ENCODE data around the gene GRAMD1B. TPM values are rescaled to one million over a fixed set of nuclear protein-coding genes. Genes with fewer than 3 reads are reported as not detected.
"Not testable (repeated sequence)": the region's sequence is repeated elsewhere in the genome, so short reads cannot be mapped to it uniquely, and the experiment has no call there.

GRAMD1B gene
- total RNA-seq, 2 experiments from 2014 or later: 16.1 to 21.8 TPM

DNA sequence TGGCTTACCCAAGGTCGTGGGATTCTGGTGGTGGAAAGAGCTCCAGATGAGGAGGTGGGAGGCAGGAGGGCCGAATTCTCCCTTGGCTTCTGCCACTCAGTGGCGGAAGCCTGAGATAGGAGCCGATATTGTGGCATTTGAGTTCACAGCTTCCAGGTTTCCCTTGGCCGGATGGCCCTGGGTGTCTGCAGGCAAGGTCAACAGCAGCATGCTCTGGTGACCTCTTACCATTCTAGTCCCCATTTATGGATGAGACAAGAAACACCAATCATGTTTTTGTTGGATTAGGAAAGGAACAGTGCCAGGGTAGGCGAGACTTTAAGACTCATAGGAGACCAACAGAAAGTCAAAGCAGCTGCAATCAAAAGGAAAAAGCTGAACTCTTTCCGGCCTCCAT is 89.7 kb downstream of the GRAMD1B start:
- no peaks in the 10 kb centered on the region for H3K27me3 ChIP-seq (ENCODE audit: control insufficient read depth in 1 of 2, insufficient read depth in 2 of 2, low read length in 2 of 2)
- CTCF ChIA-PET: interaction anchor here (0.6 to 1.1 kb wide), 2 partner anchors 9 to 61 kb away, joined by 3 read pairs; no protein-coding TSS in a partner anchor
- Mint-ChIP-seq H3K4me1 (ENCODE audit: low read depth) (peaks cover 13% of the 10 kb centered on the region), H3K4me3 (no peak overlapping the region), H3K27me3 (no peaks in the 10 kb centered on the region), H3K27ac (no peak overlapping the region), H3K9me3 (no peaks in the 10 kb centered on the region), H3K36me3 (ENCODE audit: low read depth) (no peaks in the 10 kb centered on the region)
- intact Hi-C loops (cut with DNase I, micrococcal nuclease): no loop called here
- H3K36me3 ChIP-seq (ENCODE audit: insufficient read depth, low read length): no peaks in the 10 kb centered on the region
- no peak overlapping the region for H3K27ac ChIP-seq (ENCODE audit: low read depth in 1 of 2, low read length in 2 of 2)
- H3K4me1 ChIP-seq (ENCODE audit: insufficient read depth, low read length): peaks cover 10% of the 10 kb centered on the region
- DNase-seq: no peak
- no peak for ATAC-seq (ENCODE audit: poor library complexity)
- POLR2A ChIA-PET: no interaction called here
- TF ChIP-seq, protein P1, sequence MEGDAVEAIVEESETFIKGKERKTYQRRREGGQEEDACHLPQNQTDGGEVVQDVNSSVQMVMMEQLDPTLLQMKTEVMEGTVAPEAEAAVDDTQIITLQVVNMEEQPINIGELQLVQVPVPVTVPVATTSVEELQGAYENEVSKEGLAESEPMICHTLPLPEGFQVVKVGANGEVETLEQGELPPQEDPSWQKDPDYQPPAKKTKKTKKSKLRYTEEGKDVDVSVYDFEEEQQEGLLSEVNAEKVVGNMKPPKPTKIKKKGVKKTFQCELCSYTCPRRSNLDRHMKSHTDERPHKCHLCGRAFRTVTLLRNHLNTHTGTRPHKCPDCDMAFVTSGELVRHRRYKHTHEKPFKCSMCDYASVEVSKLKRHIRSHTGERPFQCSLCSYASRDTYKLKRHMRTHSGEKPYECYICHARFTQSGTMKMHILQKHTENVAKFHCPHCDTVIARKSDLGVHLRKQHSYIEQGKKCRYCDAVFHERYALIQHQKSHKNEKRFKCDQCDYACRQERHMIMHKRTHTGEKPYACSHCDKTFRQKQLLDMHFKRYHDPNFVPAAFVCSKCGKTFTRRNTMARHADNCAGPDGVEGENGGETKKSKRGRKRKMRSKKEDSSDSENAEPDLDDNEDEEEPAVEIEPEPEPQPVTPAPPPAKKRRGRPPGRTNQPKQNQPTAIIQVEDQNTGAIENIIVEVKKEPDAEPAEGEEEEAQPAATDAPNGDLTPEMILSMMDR (IDR thresholded peaks at IDR 0.05): no peak
- H3K4me3 ChIP-seq (ENCODE audit: low read length): no peak overlapping the region
- H3K9me3 ChIP-seq (ENCODE audit: control insufficient read depth in 1 of 2, insufficient read depth in 1 of 2, low read length in 2 of 2): peaks cover 3 to 16% of the 10 kb centered on the region in 2 experiments

DNA sequence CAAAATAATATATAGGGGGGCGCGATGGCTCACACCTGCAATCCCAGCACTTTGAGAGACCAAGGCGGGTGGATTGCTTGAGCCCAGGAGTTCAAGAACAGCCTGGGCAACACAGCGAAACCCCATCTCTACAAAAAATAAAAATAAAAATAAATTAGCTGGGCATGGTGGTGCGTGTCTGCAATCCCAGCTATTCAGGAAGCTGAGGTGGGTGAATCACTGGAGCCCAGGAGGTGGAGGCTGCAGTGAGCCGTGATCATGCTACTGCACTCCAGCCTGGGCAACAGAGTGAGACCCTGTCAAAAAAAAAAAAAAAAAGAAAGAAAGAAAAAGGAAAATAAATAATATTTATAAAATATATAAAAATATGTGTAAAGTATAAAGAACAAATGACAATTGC is 90.4 kb downstream of the GRAMD1B start:
- DNase-seq; ATAC-seq (ENCODE audit: poor library complexity); H3K27me3 ChIP-seq (ENCODE audit: control insufficient read depth in 1 of 2, insufficient read depth in 2 of 2, low read length in 2 of 2); H3K27me3 Mint-ChIP-seq; H3K9me3 Mint-ChIP-seq; H3K27ac Mint-ChIP-seq; H3K4me3 ChIP-seq (ENCODE audit: low read length); H3K36me3 ChIP-seq (ENCODE audit: insufficient read depth, low read length); H3K27ac ChIP-seq (ENCODE audit: low read depth in 1 of 2, low read length in 2 of 2); POLR2A ChIA-PET; intact Hi-C loops (cut with DNase I, micrococcal nuclease); H3K4me3 Mint-ChIP-seq; H3K36me3 Mint-ChIP-seq (ENCODE audit: low read depth): not testable (repeated sequence)
- Histone ChIP-seq H3K4me1 (ENCODE audit: insufficient read depth, low read length) (peaks cover 10% of the 10 kb centered on the region), H3K9me3 (ENCODE audit: control insufficient read depth in 1 of 2, insufficient read depth in 1 of 2, low read length in 2 of 2) (peaks cover 3 to 16% of the 10 kb centered on the region in 2 experiments)
- peaks cover 13% of the 10 kb centered on the region for H3K4me1 Mint-ChIP-seq (ENCODE audit: low read depth)
- CTCF ChIA-PET: interaction anchor here (0.6 to 1.1 kb wide), 2 partner anchors 9 to 60 kb away, joined by 3 read pairs; no protein-coding TSS in a partner anchor

DNA sequence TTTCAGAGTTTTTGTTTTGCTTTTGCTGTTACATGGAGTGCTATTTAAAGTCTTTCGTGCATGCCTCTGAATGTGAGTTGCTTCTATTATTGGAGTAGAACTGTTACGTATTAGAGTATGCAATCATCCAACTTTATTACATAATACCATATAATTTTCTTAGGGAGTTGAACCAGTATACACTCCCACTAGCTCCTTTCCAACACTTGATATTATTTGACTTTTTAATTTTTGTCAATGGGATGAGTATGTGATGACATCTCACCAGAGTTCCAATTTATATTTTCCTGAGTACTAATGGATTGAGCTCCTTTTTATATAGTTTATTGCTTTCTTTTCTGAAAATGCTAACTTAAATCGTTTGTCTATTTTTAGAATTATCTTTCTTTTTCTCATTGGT is 90.9 kb downstream of the GRAMD1B start:
- DNase-seq (no peak), ATAC-seq (ENCODE audit: poor library complexity) (no peak)
- ChIA-PET CTCF (no interaction called here), POLR2A (no interaction called here)
- TF ChIP-seq, protein P1 (IDR thresholded peaks at IDR 0.05): no peak
- peaks cover 3 to 16% of the 10 kb centered on the region in 2 experiments for H3K9me3 ChIP-seq (ENCODE audit: control insufficient read depth in 1 of 2, insufficient read depth in 1 of 2, low read length in 2 of 2)
- no peaks in the 10 kb centered on the region for H3K36me3 ChIP-seq (ENCODE audit: insufficient read depth, low read length)
- H3K27me3 ChIP-seq (ENCODE audit: control insufficient read depth in 1 of 2, insufficient read depth in 2 of 2, low read length in 2 of 2): no peaks in the 10 kb centered on the region
- intact Hi-C loops (cut with DNase I, micrococcal nuclease): no loop called here
- peaks cover 10% of the 10 kb centered on the region for H3K4me1 ChIP-seq (ENCODE audit: insufficient read depth, low read length)
- Mint-ChIP-seq H3K4me1 (ENCODE audit: low read depth) (peaks cover 13% of the 10 kb centered on the region), H3K27ac (no peak overlapping the region), H3K4me3 (no peak overlapping the region), H3K36me3 (ENCODE audit: low read depth) (no peaks in the 10 kb centered on the region), H3K27me3 (no peaks in the 10 kb centered on the region), H3K9me3 (no peaks in the 10 kb centered on the region)
- no peak overlapping the region for H3K27ac ChIP-seq (ENCODE audit: low read depth in 1 of 2, low read length in 2 of 2)
- H3K4me3 ChIP-seq (ENCODE audit: low read length): no peak overlapping the region

DNA sequence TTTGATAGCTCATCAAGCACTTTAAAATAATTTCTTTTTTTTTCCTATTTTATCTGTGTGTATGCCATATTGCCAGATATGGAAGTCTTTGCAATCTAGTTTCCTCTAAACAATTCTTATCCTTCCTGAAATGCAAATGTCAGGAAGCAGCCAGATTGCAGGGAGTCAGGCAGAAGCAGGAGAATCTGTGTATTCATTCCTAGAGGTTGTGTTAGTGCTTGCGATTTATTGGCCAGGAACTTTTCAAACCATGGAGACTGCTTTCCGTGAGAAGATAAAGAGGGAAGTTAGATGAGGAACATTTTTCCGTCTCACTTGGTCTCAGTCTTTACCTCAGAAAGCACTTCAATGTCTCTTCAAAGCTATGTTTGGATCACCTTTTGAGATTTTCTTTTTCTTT is 91.9 kb downstream of the GRAMD1B start:
- intact Hi-C loops (cut with DNase I, micrococcal nuclease): no loop called here
- H3K4me3 Mint-ChIP-seq: no peak overlapping the region
- POLR2A ChIA-PET: no interaction called here
- peaks cover 3 to 16% of the 10 kb centered on the region in 2 experiments for H3K9me3 ChIP-seq (ENCODE audit: control insufficient read depth in 1 of 2, insufficient read depth in 1 of 2, low read length in 2 of 2)
- H3K4me1 ChIP-seq (ENCODE audit: insufficient read depth, low read length): peaks cover 10% of the 10 kb centered on the region
- peaks cover 13% of the 10 kb centered on the region for H3K4me1 Mint-ChIP-seq (ENCODE audit: low read depth)
- no peaks in the 10 kb centered on the region for H3K36me3 Mint-ChIP-seq (ENCODE audit: low read depth)
- no peaks in the 10 kb centered on the region for H3K27me3 ChIP-seq (ENCODE audit: control insufficient read depth in 1 of 2, insufficient read depth in 2 of 2, low read length in 2 of 2)
- no peak overlapping the region for H3K4me3 ChIP-seq (ENCODE audit: low read length)
- DNase-seq (no peak), ATAC-seq (ENCODE audit: poor library complexity) (no peak)
- H3K27ac Mint-ChIP-seq: no peak overlapping the region
- H3K9me3 Mint-ChIP-seq: no peaks in the 10 kb centered on the region
- H3K27ac ChIP-seq (ENCODE audit: low read depth in 1 of 2, low read length in 2 of 2): no peak overlapping the region
- CTCF ChIA-PET: no interaction called here
- TF ChIP-seq, protein P1 (IDR thresholded peaks at IDR 0.05): no peak
- H3K27me3 Mint-ChIP-seq: no peaks in the 10 kb centered on the region
- H3K36me3 ChIP-seq (ENCODE audit: insufficient read depth, low read length): no peaks in the 10 kb centered on the region

Data from CD4-positive, alpha-beta T cell (primary cell).